Measurements from ENCODE around the gene PCSK7. TPM values are rescaled to one million over a fixed set of nuclear protein-coding genes. Genes with fewer than 3 reads are reported as not detected.

Gene PCSK7
- total and polyA plus RNA-seq, 2 experiments from 2014 or later, result 31.7 to 46.6 TPM

- no peak for DNase-seq (ENCODE audit: low read depth in 1 of 2, low spot score in 1 of 2)
- H3K4me3 ChIP-seq, result no peak overlapping the region
- H3K9me3 ChIP-seq (ENCODE audit: low read depth), result no peaks in the 10 kb centered on the region
- no peaks in the 10 kb centered on the region for H3K27me3 ChIP-seq
- peaks cover 1% of the 10 kb centered on the region for H3K4me1 ChIP-seq (ENCODE audit: low read depth)
- H3K27ac ChIP-seq, result no peak overlapping the region
- no peak for TF ChIP-seq CTCF (IDR thresholded peaks at IDR 0.05; ENCODE audit: low read depth, low read length)
- peaks cover 74% of the 10 kb centered on the region for H3K36me3 ChIP-seq
These were observed 65.4 kb downstream of the PCSK7 start for GRCh38 chr11:117166491-117166890.

- peak overlapping the region; percentile 23 for H3K27ac ChIP-seq
- peaks cover 8% of the 10 kb centered on the region for H3K4me1 ChIP-seq (ENCODE audit: low read depth)
- TF ChIP-seq CTCF (IDR thresholded peaks at IDR 0.05; ENCODE audit: low read depth, low read length), result no peak
- no peaks in the 10 kb centered on the region for H3K9me3 ChIP-seq (ENCODE audit: low read depth)
- DNase-seq (ENCODE audit: low read depth in 1 of 2, low spot score in 1 of 2), result peak in 1 of 2 donors; percentile 56
- no peaks in the 10 kb centered on the region for H3K27me3 ChIP-seq
- no peak overlapping the region for H3K4me3 ChIP-seq
- peaks cover 45% of the 10 kb centered on the region for H3K36me3 ChIP-seq
These were observed 71.0 kb downstream of the PCSK7 start for GRCh38 chr11:117160826-117161225.

GRCh38 chr11:117159892-117160291 lies 72.0 kb downstream of the PCSK7 start:
- no peak for DNase-seq (ENCODE audit: low read depth in 1 of 2, low spot score in 1 of 2)
- peaks cover 10% of the 10 kb centered on the region for H3K4me1 ChIP-seq (ENCODE audit: low read depth)
- no peaks in the 10 kb centered on the region for H3K27me3 ChIP-seq
- H3K36me3 ChIP-seq, result peaks cover 36% of the 10 kb centered on the region
- H3K27ac ChIP-seq, result no peak overlapping the region
- no peak for TF ChIP-seq CTCF (IDR thresholded peaks at IDR 0.05; ENCODE audit: low read depth, low read length)
- no peaks in the 10 kb centered on the region for H3K9me3 ChIP-seq (ENCODE audit: low read depth)
- no peak overlapping the region for H3K4me3 ChIP-seq

- H3K36me3 ChIP-seq, result peaks cover 14% of the 10 kb centered on the region
- H3K4me3 ChIP-seq, result no peak overlapping the region
These were observed 74.4 kb downstream of the PCSK7 start for GRCh38 chr11:117157507-117157906.

GRCh38 chr11:117154468-117154867 lies 77.4 kb downstream of the PCSK7 start:
- DNase-seq (ENCODE audit: low read depth in 1 of 2, low spot score in 1 of 2), result no peak
- no peak overlapping the region for H3K27ac ChIP-seq
- H3K36me3 ChIP-seq, result no peaks in the 10 kb centered on the region
- no peak for TF ChIP-seq CTCF (IDR thresholded peaks at IDR 0.05; ENCODE audit: low read depth, low read length)
- peaks cover 10% of the 10 kb centered on the region for H3K4me1 ChIP-seq (ENCODE audit: low read depth)
- no peaks in the 10 kb centered on the region for H3K27me3 ChIP-seq
- no peak overlapping the region for H3K4me3 ChIP-seq
- H3K9me3 ChIP-seq (ENCODE audit: low read depth), result no peaks in the 10 kb centered on the region

More at GRCh38 chr11:117157507-117157906, 74.4 kb downstream of the PCSK7 start:
- no peaks in the 10 kb centered on the region for H3K9me3 ChIP-seq (ENCODE audit: low read depth)
- no peaks in the 10 kb centered on the region for H3K27me3 ChIP-seq
- no peak for TF ChIP-seq CTCF (IDR thresholded peaks at IDR 0.05; ENCODE audit: low read depth, low read length)
- H3K27ac ChIP-seq, result no peak overlapping the region
- peaks cover 10% of the 10 kb centered on the region for H3K4me1 ChIP-seq (ENCODE audit: low read depth)
- DNase-seq (ENCODE audit: low read depth in 1 of 2, low spot score in 1 of 2), result no peak

Other genes starting within 250 kb of the PCSK7 start
- 27.4 and 58.5 TPM in 2 replicates for gene SIK3, start 133.6 kb downstream of the PCSK7 start, total RNA-seq
- 29.1 and 39.7 TPM in 2 replicates for gene SIK3, start 133.6 kb downstream of the PCSK7 start, polyA plus RNA-seq
- 58.7 and 71.8 TPM in 2 replicates for gene PAFAH1B2, start 87.8 kb downstream of the PCSK7 start, total RNA-seq
- 25.6 and 25.8 TPM in 2 replicates for gene PAFAH1B2, start 87.8 kb downstream of the PCSK7 start, polyA plus RNA-seq
- 27.1 and 32.9 TPM in 2 replicates for gene SIDT2, start 53.3 kb downstream of the PCSK7 start, total RNA-seq
- 10.3 and 16.1 TPM in 2 replicates for gene SIDT2, start 53.3 kb downstream of the PCSK7 start, polyA plus RNA-seq
- 82.5 and 1,828 TPM in 2 replicates for gene TAGLN, start 32.7 kb downstream of the PCSK7 start, total RNA-seq
- gene TAGLN, start 32.7 kb downstream of the PCSK7 start, polyA plus RNA-seq, result 65.2 and 1,052 TPM in 2 replicates
- 14.1 and 20.0 TPM in 2 replicates for gene RNF214, start 598 bp upstream of the PCSK7 start, total RNA-seq
- 13.8 and 24.6 TPM in 2 replicates for gene RNF214, start 598 bp upstream of the PCSK7 start, polyA plus RNA-seq
- 7.7 and 12.9 TPM in 2 replicates for gene BACE1-AS, start 59.3 kb upstream of the PCSK7 start, total RNA-seq
- 6.4 and 10.4 TPM in 2 replicates for gene BACE1-AS, start 59.3 kb upstream of the PCSK7 start, polyA plus RNA-seq
- gene BACE1, start 84.2 kb upstream of the PCSK7 start, total RNA-seq, result 25.3 and 25.9 TPM in 2 replicates
- gene BACE1, start 84.2 kb upstream of the PCSK7 start, polyA plus RNA-seq, result 9.8 and 13.4 TPM in 2 replicates
- gene CEP164, start 95.8 kb upstream of the PCSK7 start, total RNA-seq, result 16.8 and 31.8 TPM in 2 replicates
- gene CEP164, start 95.8 kb upstream of the PCSK7 start, polyA plus RNA-seq, result 22.6 and 28.0 TPM in 2 replicates